Astrocyte of the cerebellum (primary cell): ENCODE measurements around the gene SORL1.

Experiments
- DNase-seq: peaks from one replicate; pipeline ENCODE4 v3.0.0-alpha.2; 2011; ENCODE audit warnings: low read depth
- H3K4me3 ChIP-seq: 2 replicates; pipeline ENCODE4 v1.5.1; 2011; ENCODE audit warnings: mild to moderate bottlenecking, low read depth, low read length, moderate library complexity
- in situ Hi-C: cut with HindIII; loops from 2 replicates; pipeline ENCODE4 v1.10.0; 2017; ENCODE audit warnings: low sequenced_read_pairs
- TF ChIP-seq, protein P1 (sequence below): IDR thresholded peaks from 2 replicates; pipeline ENCODE4 v1.5.1; 2012; ENCODE audit warnings: low read length, low read depth, moderate library complexity, mild to moderate bottlenecking; ENCODE audit errors: missing control alignments

Gene SORL1

DNA sequence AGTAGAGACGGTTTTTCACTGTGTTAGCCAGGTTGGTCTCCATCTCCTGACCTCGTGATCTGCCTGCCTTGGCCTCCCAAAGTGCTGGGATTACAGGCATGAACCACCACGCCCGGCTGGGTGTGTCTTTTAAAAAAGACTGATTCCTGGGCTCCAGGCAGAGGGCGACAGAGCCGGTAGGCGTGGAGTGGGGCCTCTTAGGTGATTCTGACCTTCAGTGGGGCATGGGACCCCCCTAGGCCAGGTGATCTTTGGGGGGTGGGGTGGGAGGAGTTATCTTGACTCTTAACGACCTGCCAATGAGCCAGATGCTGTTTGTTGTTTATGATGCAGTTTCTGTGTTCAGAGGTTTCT lies 13.6 kb downstream of the SORL1 start:
- in situ Hi-C loops, result no loop called here
- TF ChIP-seq, protein P1, sequence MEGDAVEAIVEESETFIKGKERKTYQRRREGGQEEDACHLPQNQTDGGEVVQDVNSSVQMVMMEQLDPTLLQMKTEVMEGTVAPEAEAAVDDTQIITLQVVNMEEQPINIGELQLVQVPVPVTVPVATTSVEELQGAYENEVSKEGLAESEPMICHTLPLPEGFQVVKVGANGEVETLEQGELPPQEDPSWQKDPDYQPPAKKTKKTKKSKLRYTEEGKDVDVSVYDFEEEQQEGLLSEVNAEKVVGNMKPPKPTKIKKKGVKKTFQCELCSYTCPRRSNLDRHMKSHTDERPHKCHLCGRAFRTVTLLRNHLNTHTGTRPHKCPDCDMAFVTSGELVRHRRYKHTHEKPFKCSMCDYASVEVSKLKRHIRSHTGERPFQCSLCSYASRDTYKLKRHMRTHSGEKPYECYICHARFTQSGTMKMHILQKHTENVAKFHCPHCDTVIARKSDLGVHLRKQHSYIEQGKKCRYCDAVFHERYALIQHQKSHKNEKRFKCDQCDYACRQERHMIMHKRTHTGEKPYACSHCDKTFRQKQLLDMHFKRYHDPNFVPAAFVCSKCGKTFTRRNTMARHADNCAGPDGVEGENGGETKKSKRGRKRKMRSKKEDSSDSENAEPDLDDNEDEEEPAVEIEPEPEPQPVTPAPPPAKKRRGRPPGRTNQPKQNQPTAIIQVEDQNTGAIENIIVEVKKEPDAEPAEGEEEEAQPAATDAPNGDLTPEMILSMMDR, result no peak
- no peak for DNase-seq
- no peak overlapping the region for H3K4me3 ChIP-seq

DNA sequence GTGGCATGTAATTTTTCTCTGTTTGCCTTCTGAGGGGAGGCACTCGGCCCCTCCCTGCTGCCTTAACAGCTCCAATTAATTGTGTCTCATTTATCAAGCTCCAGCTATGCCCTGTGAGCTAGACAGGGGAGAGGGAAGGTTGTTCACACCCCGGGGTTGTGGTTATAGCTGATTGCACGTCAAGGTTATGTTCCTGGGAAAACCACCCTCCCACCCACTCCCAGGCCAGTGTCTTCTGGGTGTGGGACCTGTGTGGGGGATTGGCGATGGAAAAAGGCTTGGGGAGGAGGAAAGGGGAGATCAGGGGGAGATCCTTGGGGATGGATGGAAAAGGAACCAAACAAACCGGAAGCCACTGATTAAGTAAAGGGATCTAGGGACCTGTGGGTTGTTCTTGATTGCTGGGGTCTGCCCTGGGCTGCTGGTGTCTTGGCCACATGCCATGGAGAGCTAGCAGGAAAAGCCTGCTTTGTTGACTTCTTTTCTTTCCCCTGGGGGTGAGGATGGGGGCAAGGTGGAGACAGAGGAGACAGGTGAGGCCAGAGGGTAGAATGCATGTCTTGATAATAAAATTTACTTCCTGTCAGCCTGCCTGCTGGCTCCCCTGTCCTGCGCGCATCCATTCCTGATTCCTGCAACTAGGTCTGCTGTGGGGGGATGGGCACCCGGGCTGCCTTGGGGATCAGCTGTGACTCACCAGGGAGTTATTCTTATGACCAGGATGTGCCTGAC lies 14.1 kb downstream of the SORL1 start:
- H3K4me3 ChIP-seq, result no peak overlapping the region
- DNase-seq, result peak; percentile 84
- in situ Hi-C loops, result no loop called here
- TF ChIP-seq, protein P1, result no peak

DNA sequence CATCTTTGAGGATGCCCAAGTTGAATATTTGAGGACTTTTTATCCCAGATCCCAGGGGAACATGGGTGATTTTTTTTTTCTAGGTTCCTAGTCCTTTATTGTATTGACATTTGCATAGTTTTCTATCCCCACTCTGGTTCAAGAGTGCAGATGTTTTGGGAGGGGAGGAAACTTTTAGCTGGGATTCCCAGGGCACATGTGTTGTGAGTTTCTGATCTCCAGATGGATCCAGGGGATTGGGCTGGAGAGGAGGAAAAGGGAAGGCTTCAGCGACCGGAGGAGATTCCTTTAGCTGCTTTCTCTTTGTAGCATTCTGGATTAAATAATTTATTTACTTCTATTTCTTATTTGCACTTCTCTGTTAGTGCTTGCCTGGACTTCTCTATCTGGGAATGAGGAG lies 15.4 kb downstream of the SORL1 start:
- TF ChIP-seq, protein P1, result no peak
- in situ Hi-C loops, result no loop called here
- DNase-seq, result no peak
- H3K4me3 ChIP-seq, result no peak overlapping the region

DNA sequence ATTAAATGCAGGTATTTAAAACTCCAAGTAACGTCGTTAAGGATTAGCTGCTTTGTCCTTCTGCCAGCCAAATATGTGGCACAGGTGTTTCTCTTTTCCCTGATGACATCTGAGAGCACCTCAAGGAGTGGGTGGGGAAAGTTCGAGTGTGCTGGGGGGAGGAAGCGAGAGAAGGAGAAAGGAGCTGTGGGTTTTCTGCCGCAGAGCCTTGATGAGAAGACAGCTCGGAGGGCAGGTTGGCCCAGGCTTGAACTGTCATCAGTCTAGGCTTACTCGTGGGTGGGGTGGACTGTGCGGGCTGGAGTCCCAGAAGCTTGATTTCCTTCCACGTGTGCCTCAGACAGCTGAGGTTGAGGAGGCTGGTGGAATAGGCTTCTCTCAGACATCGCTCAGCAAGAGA lies 15.9 kb downstream of the SORL1 start:
- DNase-seq, result no peak
- TF ChIP-seq, protein P1, result no peak
- no peak overlapping the region for H3K4me3 ChIP-seq
- in situ Hi-C loops, result no loop called here

DNA sequence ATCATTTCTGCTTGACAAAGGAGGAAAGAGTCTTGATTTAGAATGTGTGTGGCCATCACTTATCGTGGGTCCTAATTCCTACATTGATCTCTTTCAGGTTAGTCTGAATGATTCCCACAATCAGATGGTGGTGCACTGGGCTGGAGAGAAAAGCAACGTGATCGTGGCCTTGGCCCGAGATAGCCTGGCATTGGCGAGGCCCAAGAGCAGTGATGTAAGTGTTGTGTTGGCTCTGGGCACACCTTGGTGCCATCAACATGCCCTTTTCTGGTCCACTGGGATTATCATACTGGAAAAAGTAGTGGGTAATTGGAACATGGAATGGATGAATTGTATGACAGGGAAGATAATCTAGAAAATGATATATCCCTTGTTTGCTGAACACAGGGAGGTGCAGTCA lies 17.8 kb downstream of the SORL1 start:
- no peak for DNase-seq
- TF ChIP-seq, protein P1, result no peak
- no peak overlapping the region for H3K4me3 ChIP-seq
- in situ Hi-C loops, result no loop called here

DNA sequence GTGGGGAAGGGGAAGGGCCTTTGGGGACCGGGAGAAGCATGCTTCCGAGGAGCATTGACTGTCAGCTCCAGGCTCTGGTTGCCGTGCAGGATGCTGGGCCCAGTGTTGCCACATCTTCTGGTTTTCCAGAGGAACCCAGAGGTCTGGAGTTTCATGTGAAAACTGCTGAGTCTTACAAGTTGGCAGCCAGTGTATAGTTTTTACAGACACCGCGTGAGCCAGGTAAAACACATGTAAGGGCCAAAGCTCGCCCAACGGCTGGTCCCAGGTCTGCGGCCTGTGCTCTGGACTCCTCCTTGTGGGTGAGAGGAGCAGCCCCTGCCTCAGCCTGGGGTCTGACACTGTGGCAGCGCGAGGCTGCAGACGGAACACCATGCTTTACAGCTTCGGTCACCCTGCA lies 19.1 kb downstream of the SORL1 start:
- no peak overlapping the region for H3K4me3 ChIP-seq
- no peak for DNase-seq
- in situ Hi-C loops, result no loop called here
- TF ChIP-seq, protein P1, result no peak
